ENCODE results near the gene PHF13.
"Not testable (repeated sequence)": the region's sequence is repeated elsewhere in the genome, so short reads cannot be mapped to it uniquely, and the experiment has no call there.

The PHF13 gene

DNA sequence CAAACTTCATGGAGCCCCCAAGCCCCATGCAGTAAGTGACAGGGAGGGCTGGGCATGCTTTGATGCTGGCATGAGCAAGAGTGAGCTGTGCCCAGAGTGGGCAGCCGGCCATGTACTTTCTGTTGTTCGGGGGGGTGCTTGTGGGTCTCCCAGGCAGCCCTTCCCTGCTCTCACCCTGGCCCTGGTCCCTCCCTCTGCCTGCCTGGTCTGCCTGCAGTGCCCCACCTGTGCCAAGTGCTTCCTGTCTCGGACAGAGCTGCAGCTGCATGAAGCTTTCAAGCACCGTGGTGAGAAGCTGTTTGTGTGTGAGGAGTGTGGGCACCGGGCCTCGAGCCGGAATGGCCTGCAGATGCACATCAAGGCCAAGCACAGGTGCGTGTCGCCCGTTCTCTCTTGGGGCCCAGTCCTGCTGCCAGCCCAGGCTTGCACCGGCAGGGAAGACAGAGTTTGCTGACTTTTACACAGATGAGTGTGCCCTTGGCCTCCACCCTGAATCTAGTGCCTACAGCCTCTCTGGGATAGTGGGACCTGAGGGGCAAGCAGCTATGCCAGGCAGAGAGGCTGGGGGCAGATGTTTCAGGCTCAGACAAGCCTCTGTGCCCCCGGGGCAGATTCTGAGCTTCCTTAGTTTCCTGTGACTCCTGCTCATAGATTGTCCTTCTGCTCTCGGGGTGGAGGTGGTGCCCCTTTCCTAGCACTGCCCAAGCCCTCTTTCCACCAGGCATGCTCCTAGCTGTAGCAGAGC lies 26.1 kb upstream of the PHF13 start:
- DNase-seq = no peak

DNA sequence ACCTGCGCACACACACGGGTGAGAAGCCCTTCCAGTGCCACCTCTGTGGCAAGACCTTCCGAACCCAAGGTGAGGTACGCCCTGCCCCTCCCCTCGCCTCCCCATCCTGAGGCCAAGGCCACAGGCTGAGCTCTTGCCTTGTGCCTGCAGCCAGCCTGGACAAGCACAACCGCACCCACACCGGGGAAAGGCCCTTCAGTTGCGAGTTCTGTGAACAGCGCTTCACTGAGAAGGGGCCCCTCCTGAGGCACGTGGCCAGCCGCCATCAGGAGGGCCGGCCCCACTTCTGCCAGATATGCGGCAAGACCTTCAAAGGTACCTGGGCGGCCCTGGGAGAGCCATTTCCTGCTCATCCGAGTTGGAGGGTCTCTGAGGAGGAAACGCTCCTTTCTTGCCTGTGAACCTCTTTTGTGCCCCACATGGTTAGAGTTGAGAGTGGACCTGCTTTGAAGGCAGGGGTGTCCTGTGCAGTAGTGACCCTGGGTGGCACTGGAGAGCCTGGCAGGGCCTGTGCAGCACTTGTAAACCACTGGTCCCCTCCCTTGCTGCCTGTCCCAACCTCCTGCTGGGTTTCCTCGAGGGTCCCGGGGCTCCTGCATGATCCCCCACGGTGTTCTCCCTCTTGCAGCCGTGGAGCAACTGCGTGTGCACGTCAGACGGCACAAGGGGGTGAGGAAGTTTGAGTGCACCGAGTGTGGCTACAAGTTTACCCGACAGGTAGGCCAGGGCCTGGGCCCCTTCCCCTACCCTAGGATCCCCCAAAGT lies 25.2 kb upstream of the PHF13 start:
- no peak for DNase-seq

DNA sequence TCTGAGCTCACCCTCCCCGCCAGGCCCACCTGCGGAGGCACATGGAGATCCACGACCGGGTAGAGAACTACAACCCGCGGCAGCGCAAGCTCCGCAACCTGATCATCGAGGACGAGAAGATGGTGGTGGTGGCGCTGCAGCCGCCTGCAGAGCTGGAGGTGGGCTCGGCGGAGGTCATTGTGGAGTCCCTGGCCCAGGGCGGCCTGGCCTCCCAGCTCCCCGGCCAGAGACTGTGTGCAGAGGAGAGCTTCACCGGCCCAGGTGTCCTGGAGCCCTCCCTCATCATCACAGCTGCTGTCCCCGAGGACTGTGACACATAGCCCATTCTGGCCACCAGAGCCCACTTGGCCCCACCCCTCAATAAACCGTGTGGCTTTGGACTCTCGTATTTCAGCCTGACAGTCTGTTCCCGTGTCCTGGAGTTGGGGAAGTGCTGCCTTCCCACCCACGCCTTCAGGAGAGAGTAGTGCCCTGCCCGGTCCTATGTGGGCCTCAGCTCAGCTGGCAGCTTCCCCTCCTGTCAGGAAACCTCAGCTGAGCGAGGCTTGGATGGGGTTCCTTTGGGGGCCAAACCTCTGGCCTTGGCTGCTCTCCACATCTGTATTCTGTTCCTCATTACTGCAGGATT lies 24.5 kb upstream of the PHF13 start:
- DNase-seq = no peak

DNA sequence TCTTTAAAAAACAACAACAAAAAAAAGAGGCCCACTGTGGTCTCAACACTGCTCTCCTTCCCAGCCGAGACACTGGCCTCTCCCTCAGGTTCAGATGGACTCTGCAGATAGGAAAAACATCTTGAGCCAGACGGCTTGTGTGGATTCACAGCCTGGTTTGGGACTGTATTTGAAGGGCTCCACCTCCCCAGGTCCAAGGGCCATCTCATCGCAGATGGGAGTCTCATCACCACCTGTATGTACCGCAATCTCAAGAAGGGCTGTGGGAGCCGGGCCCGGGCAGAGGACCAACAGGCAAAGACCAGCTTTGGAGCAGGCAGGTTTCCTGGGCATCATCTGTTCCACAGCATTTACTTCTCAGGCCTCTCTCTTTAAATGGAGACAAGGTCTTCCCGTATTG lies 23.5 kb upstream of the PHF13 start:
- DNase-seq = no peak

DNA sequence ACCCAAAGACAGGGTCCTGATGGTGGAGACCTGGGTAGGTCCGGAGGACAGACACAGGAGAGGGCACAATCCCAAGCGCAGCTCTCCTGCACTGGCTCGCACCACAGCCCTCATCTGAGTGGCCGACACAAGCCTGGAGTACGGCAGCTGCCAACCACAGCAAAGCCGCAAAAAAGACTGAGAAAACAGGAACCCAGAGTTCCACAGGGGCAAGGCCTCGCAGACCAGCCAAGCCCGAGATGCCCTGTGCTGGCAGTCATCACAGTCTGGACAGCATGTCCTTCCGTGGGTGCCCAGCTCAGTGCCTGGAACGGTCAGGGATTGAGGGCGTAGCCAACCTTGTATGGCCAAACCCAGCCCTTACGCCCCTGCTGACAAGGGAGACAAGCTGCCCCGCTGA lies 22.3 kb upstream of the PHF13 start:
- DNase-seq = no peak

DNA sequence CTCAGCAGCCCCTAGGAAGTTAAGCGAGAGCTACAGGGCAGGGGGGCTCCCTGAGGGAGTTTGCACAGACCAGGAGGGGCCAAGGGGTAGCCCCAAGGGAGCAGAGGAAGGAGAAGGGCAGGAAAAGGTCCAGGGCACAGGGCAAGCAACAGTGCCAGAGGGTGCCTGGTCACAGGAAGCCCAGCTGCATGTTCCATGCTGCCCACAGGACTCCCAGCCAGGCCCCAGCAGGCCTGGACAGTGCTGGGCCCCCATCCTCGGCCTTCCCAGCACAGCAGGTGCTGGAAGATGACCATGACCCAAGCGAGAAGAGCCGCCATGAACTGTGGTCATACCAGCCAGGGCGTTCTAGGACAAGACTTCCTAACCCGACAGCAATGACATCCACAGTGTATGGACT lies 21.9 kb upstream of the PHF13 start:
- DNase-seq = no peak

DNA sequence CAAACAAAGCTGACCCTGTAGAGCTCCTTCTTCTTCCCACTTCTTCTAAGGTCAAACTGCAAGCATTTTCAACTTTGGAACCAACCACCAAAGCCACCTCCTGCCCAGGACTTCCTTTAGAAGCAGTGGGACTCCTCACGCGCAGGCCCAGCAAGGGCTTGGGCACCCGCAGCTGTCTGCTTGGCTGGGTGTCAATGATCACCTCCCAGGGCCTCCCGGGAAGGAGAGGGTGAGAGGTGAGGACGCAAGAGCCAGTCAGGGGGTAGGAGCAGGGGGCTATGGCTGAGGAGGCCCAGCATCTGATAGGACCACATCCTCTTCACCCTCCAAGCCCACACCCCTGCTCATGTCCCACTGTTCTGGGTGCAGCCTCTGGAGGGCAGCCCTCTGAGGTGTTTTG lies 21.1 kb upstream of the PHF13 start:
- no peak for DNase-seq

DNA sequence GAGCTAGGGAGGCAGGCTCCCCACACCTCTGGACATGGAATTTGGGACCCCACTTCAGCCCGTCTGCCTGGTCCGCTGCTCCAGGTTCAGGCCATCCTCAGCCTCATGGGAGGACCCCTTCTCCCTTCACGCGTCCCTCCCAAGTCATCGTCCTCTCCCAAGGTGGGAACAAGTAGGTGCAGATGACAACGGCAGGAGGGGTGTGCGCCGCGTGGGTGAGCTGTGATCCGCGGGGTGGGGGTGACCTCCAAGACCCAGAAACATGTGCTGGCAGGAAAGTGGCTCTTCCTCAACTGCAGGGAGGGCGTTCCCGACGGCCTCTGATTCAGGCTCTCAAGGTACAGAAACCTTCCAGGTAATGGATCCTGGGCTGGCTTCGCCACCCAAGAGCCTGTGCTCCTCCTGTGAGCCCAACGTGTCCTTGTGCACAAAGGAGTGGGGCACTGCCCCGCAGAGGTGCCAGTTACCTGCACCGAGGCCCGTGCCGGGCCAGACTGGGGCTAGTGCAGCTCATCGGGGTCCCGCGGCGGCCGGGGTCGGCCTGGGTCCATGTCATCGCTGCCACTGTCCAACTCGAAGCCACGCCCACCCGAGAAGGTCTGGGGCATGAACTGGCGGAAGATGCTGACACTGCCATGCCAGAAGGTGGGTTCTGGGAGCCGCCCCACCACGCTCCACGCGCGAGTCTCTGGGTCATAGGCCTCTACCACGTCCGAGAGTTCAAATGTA lies 20.5 kb upstream of the PHF13 start:
- DNase-seq = no peak

DNA sequence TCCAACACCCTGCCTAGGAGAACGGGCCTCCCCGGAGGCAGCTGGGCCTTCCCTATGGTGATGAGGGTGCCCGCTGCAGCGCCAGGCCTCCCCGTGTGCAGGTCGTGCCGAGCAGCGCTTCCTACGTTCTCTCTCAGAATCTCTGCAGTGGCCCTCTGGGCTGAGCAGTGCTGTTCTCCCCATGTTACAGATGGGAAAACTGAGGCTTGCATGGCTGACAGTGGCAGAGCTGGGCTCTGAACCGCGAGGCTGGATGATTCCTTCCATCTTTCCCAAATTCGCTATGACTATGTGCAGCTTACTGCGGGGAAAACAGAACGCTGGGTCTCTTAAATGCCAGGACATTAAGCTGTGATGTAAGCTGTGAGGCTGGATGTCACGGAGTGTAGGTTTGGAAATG lies 19.7 kb upstream of the PHF13 start:
- no peak for DNase-seq

DNA sequence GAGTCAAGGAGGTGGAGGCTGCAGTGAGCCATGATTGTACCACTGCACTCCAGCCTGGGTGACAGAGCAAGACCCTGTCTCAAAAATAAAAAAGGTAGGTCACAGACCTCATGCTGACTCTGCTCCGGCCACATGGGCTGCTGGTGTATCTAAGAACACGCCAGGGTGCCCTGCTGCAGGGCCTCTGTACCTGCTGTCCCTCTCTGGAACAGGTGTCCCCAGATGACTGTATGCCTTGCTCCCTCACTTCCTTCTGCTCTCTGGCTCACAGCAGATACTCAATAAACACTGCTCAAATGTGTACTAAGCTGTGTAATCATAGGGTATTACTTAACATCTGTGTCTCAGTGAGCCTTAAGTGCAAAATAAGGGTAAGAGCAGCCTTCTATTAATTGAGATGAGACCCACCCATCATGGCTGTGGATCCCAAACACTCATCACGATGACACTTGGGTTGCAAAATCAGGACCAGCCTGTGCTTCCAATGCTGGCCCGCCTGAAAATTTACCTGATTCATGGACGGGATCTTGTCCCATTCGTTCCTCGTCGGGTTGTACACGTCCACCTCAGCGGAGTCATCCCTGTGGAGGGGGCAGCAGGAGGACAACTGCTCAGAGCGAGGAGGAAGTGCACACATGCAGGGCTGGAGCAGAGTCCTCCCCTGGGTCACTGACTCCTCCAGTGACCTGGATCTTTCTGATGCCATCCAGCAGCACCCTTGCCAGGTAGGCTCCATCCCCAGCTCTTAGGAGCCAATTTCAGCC lies 18.4 kb upstream of the PHF13 start:
- DNase-seq = no peak

DNA sequence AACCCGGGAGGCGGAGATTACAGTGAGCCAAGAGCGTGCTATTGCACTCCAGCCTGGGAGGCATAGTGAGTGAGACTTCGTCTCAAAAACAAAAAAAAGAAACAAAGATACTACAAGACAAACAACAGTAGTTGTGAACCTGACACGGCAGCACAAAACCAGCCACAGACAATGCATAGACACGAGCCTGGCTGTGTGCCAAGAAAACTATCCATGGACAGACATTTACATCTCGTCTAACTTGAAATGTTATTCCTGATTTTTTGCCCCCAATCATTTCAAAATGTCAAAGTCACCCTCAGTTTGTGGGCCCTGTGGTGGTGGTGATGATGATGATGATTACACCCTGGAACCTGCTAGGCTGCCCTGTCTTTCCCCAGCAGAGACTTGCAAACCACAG lies 17.2 kb upstream of the PHF13 start:
- no peak for DNase-seq

DNA sequence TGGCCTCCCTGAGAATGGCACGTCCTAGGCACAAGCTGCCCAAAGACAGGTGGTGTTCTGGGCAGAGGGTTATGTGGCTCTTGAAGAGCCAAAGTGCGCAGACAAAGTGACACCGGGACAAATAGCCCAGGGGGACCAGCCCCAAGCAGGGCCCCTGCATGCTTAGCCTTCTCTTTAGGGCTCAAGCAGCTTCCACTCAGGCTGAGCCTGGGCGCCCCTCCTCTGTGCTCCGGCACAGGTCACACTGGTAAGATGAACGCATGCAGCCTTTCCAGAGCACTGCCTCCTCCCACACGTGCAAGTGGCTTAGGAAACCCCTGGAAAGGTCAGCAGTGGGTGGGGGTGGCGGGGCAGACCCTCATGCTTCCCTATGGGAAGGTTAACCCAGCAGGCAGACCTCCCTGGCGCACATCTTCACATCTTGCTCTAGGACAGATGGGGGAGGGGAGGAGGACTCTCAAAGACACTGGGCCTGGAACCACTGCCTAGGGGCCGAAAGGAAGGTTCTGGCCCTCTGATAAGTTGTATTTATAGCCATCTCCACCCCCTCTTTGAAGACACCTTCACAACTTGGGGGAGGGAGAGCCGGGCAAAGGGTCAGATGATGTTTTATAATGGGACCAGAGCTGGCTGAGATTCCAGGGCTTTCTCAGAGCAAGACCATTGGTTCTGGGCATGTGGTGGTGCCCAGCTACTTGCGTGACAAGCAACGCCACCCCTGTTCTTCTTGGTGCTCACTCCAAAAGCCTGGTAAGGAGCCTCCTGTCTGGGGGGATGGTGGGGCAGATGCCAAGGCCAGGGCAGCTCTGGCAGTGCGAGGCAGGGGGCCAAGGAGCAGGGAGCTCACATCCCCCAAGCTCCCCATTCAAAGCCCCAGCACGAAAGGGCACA lies 16.4 kb upstream of the PHF13 start:
- DNase-seq = no peak

DNA sequence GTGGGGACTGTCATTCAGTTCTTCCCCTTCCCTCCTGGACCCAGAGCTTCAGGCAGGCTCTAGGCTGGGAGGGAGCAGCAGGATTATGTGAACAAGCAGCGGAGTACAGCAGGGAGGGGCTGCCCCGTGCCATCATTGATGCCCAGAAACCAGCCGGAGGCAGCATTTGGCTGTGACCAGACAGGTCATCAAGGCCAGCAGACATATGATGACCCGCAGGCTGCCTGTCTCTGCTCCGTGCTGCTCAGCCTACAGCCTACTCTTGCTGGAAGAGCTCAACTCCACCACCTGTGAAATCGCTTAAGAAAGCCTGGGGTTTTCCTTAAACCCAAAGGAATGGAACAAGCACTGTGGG lies 15.8 kb upstream of the PHF13 start:
- no peak for DNase-seq

DNA sequence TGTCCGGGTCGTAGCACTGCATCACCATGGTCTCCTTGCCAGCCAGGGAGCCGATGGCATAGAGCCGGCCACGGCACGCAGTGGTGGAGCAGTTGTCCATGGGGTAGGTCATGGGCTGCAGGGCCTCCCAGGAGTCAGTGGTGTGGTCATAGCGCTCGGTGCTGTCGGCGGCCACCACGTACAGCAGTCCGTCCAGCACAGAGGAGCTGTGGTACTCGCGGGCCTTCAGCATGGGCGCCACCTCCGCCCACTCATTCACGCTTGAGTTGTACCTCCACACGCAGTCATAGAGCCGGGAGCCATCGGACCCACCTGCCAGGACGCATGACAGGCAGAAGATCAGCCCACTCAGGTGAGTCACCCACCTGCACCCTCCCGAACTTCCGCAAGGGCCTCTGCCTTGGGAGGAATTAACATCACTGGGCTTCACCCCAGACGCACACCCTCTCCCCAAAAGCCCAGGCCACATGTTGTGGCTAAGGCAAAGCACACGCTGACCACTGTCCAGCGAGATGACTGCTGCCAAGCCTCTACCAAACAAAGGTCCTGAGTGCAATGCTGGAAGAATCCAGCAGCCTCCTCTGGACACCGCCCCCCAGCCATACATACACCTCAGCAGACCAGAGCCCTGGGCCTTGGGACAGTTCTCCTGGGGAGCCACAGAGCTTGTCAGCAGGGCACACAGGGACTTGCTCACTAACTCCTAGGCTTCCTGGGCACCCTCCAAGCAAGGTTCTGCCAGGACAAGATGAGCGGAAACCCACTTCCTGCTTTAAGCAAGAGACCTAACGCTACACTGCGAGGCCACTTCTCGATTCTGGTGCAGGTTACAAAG lies 14.2 kb upstream of the PHF13 start:
- no peak for DNase-seq

DNA sequence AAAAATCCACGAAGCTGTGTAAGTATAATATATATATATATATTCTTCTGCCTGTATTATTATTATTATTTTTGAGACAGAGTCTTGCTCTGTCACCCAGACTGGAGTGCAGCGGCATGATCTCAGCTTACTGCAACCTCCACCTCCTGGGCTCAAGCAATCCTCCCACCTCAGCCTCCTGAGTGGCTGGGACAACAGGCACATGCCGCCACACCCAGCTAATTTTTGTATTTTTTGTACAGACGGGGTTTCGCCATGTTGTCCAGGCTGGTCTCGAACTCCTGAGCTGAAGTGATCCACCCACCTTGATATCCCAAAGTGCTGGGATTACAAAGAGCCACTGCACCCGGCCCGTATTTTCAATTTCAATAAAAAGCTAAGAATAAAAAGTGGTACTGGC lies 13.5 kb upstream of the PHF13 start:
- not testable (repeated sequence) for DNase-seq

DNA sequence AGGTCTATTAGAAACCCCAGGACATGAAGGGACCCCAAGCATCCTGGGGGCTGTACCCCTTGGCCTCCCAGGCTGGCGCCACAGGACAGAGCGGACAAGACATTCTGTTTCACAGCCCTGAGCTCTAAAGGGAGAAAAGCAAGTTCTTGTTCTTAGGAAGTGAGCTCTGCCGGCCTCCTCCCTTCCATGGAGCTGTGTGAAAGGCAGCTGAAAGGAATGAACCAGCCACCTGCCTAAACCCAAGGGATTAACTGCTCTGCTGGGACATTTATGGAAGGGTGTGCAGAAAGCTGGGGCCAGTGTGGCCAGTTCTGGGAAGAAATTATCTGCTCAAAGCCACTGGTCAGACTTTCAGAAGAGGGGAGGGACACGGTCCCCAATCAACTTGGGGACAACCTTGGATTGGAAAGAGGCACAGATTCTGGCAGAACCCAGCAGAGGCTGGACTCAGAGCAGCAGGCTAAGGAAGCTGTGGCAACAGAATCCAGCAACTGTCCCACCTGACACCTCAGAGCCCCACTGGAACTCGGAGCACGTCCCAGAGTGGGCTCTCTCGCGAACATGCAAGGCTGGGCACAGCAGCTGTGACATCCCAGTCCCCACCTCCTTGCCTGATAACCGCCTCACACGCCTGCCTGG lies 13.0 kb upstream of the PHF13 start:
- DNase-seq = no peak

DNA sequence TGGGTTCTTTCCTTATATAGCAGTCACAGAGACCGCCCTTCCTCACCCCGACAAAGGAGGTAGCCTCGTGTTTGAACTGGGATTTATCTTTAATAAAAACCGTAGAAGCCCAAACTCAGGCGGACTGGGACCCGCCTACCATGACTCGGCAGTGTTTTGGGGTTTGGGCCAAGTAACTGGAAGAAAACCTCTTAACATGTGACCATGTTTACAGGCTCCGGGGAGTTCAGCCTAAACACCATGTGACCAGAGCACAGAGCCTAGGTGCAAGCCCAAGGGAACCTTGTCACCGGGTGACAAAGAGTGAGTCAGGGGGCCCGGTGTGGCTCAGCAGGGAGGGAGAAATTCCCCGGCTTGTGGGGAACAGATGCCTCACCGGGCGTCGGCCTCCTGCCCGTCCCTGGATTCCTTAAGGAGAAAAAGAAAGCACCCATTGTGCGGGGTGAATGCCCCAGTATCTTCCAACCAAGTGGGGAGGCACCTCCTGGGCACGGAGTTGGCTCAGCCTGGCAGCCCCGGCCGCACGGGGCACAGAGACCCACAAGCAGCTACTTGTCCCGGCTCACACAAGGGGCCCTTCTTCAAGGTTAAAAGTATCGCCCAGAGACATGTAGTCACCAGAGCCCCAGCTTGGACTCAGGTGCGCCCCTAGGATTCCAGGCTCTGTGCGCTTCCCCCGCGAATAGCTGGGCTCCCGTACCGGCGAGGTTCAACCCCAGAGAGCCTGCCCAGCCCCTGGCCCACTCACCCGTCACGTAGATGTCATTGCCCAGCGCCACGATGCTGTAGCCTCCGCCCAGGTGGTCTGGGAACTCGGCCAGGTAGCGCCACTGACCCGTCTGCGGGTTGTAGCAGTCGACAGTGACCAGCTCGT lies 12.2 kb upstream of the PHF13 start:
- DNase-seq = no peak

DNA sequence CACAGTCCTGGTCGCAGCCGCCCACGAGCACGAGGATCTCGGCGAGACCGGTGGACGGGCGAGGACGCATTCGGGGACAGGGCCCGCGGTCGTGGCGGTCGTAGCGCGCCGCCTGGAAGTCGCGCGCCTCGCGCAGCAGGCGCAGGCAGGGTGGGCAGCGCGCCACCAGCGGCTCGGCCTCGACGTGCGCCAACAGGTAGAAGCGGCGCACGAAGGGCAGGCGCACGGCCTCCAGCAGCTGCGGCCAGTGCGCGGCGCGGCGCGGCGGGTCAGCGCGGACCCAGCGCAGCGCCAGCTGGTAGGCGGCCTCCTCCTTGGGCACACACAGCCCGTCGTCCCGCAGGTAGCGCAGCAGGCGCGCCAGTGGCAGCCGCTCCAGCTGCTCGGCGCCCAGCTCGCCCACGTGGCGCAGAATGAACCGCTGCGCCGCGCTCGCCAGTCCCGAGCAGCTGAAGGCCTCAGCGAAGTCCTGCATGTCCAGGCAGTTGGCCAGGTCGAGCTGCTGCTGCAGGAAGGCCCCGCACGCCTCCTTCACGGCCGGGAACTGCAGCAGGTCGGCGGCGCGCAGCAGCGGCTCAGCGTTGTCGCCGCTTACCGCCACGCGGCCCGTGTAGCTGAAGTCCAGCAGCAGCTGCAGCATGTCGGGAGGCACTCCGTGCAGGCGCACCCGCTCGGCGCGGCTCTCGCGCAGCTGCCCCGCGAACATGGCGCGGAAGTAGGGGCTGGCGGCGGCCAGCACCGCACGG lies 11.4 kb upstream of the PHF13 start:
- no peak for DNase-seq
